Testis (tissue), 3 donors: ENCODE measurements around the gene TSC22D4. TPM values are rescaled to one million over a fixed set of nuclear protein-coding genes. Genes with fewer than 3 reads are reported as not detected.
A peak's percentile ranks its signal among the peaks of the same experiment; 100 is the strongest.

Experiments used
- DNase-seq: peaks from one replicate; pipeline ENCODE4 v3.0.0-alpha.2; 2019
- H3K27ac ChIP-seq, 2 donors: fragments of 200-600 bp; sonication (generic); one replicate each; pipeline ENCODE4 v1.5.1; 2019
- H3K27me3 ChIP-seq: fragments of 200-600 bp; sonication (generic); one replicate; pipeline ENCODE4 v1.5.1; 2019
- H3K36me3 ChIP-seq: fragments of 200-600 bp; sonication (generic); one replicate; pipeline ENCODE4 v1.5.1; 2017; ENCODE audit warnings: low read depth; ENCODE audit errors: missing control alignments
- H3K4me1 ChIP-seq: fragments of 200-600 bp; sonication (generic); one replicate; pipeline ENCODE4 v1.5.1; 2019
- H3K4me3 ChIP-seq, 2 donors: fragments of 200-600 bp; sonication (generic); one replicate each; pipeline ENCODE4 v1.5.1; 2017 to 2019
- H3K9me3 ChIP-seq: fragments of 200-600 bp; sonication (generic); one replicate; pipeline ENCODE4 v1.5.1; 2017
- CTCF ChIP-seq, 3 experiments: fragments of 450-650 bp in 2 of 3; fragments of 200-600 bp in 1 of 3; sonication (generic) in 1 of 3; IDR thresholded peaks; one replicate each; pipeline ENCODE4 v1.5.1; 2016 to 2019; ENCODE audit warnings: antibody characterized with exemption in 3 of 3, mild to moderate bottlenecking in 2 of 3, moderate library complexity in 1 of 3
- POLR2A ChIP-seq: fragments of 450-650 bp; IDR thresholded peaks from one replicate; pipeline ENCODE4 v1.6.1; 2017; ENCODE audit warnings: antibody characterized with exemption, mild to moderate bottlenecking, moderate library complexity
- WGBS, 2 donors: methylation state at CpG; one replicate each; pipeline ENCODE4 v1.1.5; 2018; 5-methylcytosine and 5-hydroxymethylcytosine counted together
- intact Hi-C: fragments of 100-400 bp; cut with DNase I; formaldehyde crosslinking; loops from one replicate; pipeline ENCODE4 v1.15.1; 2023; ENCODE audit warnings: low total_unique reads
- polyA plus RNA-seq: library from polyadenylated mRNA; stranded (reverse); fragments of 350-450 nt; fragmentation: Illumina TruSeq; extraction: RNeasy Lipid Tissue Mini Kit (QIAGEN cat#74804); gene quantifications from one replicate; pipeline ENCODE4 v1.2.3, GENCODE V29; 2014; ENCODE audit warnings: low read depth, low replicate concordance; ENCODE audit not compliant: insufficient read depth
- total RNA-seq, 2 donors: library from RNA; depleted of rRNA; stranded (reverse); fragments of >200 nt; gene quantifications; one replicate each; pipeline ENCODE4 v1.2.3, GENCODE V29; 2016

Gene TSC22D4
- total and polyA plus RNA-seq, 3 donors from 2014 or later: 57.4 to 165 (median 135) TPM

GRCh38 chr7:100428199-100428966, 50.6 kb downstream of the TSC22D4 start, which contains the start of gene ZCWPW1:
Gene ZCWPW1, minus strand, starts transcription at chr7:100428703. Its CDS starts 8,054 bp downstream, at chr7:100420649.
- Histone ChIP-seq H3K27me3 (no peaks in the 10 kb centered on the region), H3K36me3 (no peaks in the 10 kb centered on the region), H3K4me3 (peak within 1 kb of the TSS; percentile 85 to 94), H3K9me3 (no peaks in the 10 kb centered on the region), H3K27ac (peak within 1 kb of the TSS; percentile 99), H3K4me1 (peaks cover 23% of the 10 kb centered on the region)
- WGBS, 2 donors: 1% methylated on average over 61 to 66 of the region's 66 CpGs
- intact Hi-C loops: no loop called here
- DNase-seq: peak; percentile 96
- TF ChIP-seq POLR2A: peak; percentile 98
- TF ChIP-seq CTCF (IDR thresholded peaks at IDR 0.05): peak in 1 of 3 experiments; percentile 9

GRCh38 chr7:100427762-100428198, 51.2 kb downstream of the TSC22D4 start:
- WGBS, 2 donors: 36 to 39% methylated on average over 16 of the region's 16 CpGs
- intact Hi-C loops: no loop called here

DNA sequence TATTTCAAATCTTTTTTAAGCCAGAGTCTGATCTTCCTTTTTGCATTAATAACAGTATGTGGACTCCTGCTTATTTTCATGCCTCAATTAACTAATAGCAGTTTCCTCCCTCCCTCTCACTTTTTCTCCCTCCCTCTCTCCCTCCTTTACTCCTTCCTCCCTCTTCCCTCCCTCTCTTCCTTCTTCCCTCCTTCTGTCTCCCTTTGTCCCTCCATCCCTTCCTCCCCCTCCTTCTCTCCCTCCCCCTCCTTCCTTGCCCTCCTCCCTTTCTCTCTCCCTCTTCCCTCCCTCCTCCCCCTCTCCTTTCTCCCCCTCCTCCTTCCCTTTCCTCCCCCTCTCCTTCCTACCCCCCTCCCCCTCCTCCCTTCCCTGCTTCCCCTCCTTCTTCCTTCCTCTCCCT, 52.5 kb downstream of the TSC22D4 start:
- Histone ChIP-seq H3K4me3 (no peak overlapping the region), H3K36me3 (no peaks in the 10 kb centered on the region), H3K27me3 (no peaks in the 10 kb centered on the region), H3K27ac (no peak overlapping the region), H3K9me3 (no peaks in the 10 kb centered on the region), H3K4me1 (peaks cover 12% of the 10 kb centered on the region)
- intact Hi-C loops: no loop called here
- no peak for DNase-seq
- TF ChIP-seq CTCF (IDR thresholded peaks at IDR 0.05) (no peak), POLR2A (no peak)

More at GRCh38 chr7:100427762-100428198, 51.2 kb downstream of the TSC22D4 start:
- Histone ChIP-seq H3K9me3 (no peaks in the 10 kb centered on the region), H3K4me1 (peaks cover 23% of the 10 kb centered on the region), H3K4me3 (peak overlapping the region; percentile 85 to 94), H3K27me3 (no peaks in the 10 kb centered on the region), H3K27ac (peak overlapping the region; percentile 99), H3K36me3 (no peaks in the 10 kb centered on the region)
- TF ChIP-seq CTCF (IDR thresholded peaks at IDR 0.05) (no peak), POLR2A (no peak)
- DNase-seq: no peak

- Histone ChIP-seq H3K4me3 (no peak overlapping the region), H3K4me1 (peaks cover under 1% of the 10 kb centered on the region), H3K27me3 (no peaks in the 10 kb centered on the region), H3K27ac (no peak overlapping the region), H3K9me3 (no peaks in the 10 kb centered on the region), H3K36me3 (no peaks in the 10 kb centered on the region)
- DNase-seq: no peak
- WGBS, 2 donors: 28 to 57% methylated on average over 1 of the region's 1 CpG
- intact Hi-C loops: no loop called here
- no peak for TF ChIP-seq CTCF (IDR thresholded peaks at IDR 0.05)
- no peak for TF ChIP-seq POLR2A
Measured at GRCh38 chr7:100425347-100425746, 53.7 kb downstream of the TSC22D4 start.
